ENCODE measurements around the gene MEIOC. TPM values are rescaled to one million over a fixed set of nuclear protein-coding genes. Genes with fewer than 3 reads are reported as not detected.
"Not testable (repeated sequence)": the region's sequence is repeated elsewhere in the genome, so short reads cannot be mapped to it uniquely, and the experiment has no call there.

The MEIOC gene
- total RNA-seq, 2 experiments from 2014 or later = not detected

DNA sequence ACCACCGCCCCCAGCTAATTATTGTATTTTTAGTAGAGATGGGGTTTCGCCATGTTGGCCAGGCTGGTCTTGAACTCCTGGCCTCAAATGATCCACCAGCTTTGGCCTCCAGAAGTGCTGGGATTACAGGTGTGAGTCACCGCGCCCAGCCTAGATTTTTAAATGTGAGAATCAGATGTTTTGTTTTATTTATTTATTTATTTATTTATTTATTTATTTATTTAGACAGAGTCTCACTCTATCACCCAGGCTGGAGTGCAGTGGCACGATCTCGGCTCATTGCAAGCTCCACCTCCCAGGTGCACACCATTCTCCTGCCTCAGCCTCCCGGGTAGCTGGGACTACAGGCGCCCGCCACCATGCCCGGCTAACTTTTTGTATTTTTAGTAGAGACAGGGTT is 44.0 kb downstream of the MEIOC start:
- DNase-seq; H3K4me3 Mint-ChIP-seq; H3K4me1 Mint-ChIP-seq; H3K36me3 Mint-ChIP-seq; H3K9me3 Mint-ChIP-seq; POLR2A ChIA-PET; ATAC-seq (ENCODE audit: low read depth); H3K27ac Mint-ChIP-seq: not testable (repeated sequence)
- peaks cover 11% of the 10 kb centered on the region for H3K27me3 Mint-ChIP-seq

- Mint-ChIP-seq H3K36me3 (peaks cover 5% of the 10 kb centered on the region), H3K27ac (no peak overlapping the region), H3K27me3 (peaks cover 9% of the 10 kb centered on the region), H3K4me3 (no peak overlapping the region), H3K9me3 (no peaks in the 10 kb centered on the region), H3K4me1 (peaks cover 5% of the 10 kb centered on the region)
- DNase-seq (no peak), ATAC-seq (ENCODE audit: low read depth) (no peak)
- POLR2A ChIA-PET = interaction anchor here (1.0 to 2.5 kb wide), 3 partner anchors 18 to 205 kb away, joined by 3 to 20 read pairs (median 3); partner anchors contain the start of genes CCDC43 and GPATCH8
Observed at GRCh38 chr17:44707755-44708400, 51.6 kb downstream of the MEIOC start.

- Mint-ChIP-seq H3K27me3 (peaks cover 6% of the 10 kb centered on the region), H3K4me1 (peaks cover 5% of the 10 kb centered on the region)
- POLR2A ChIA-PET = interaction anchor here (1.0 to 2.5 kb wide), 2 partner anchors 19 to 205 kb away, joined by 3 to 20 read pairs; partner anchors contain the start of genes CCDC43 and GPATCH8
Observed at GRCh38 chr17:44708401-44709263, 52.4 kb downstream of the MEIOC start, which contains the start of gene DBF4B. Gene DBF4B (plus strand): TSS chr17:44708665. CDS start chr17:44708821, 156 bp downstream.

DNA sequence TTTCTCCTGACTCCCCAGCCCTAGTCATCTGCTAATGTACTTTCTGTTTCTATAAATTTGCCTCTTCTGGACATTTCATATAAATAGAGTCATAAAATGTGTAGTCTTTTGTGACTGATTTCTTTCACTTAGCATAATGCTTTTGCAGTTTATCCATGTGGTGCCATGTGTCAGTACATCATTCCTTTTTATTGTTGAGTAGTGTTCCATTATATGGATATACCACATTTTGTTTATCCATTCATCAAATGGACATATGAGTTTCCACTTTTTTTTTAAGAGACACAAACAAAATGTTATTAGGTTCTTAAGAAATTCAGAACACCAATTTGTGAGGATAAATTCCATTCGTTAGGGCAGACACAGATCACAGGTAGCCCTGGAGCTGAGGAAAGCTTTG is 63.2 kb downstream of the MEIOC start:
- H3K36me3 Mint-ChIP-seq = peaks cover 18% of the 10 kb centered on the region
- ATAC-seq (ENCODE audit: low read depth) (no peak), DNase-seq (no peak)
- H3K9me3 Mint-ChIP-seq = no peaks in the 10 kb centered on the region
- POLR2A ChIA-PET = interaction anchor here (1.0 kb wide), 1 partner anchor 430 kb away, joined by 3 read pairs; no protein-coding TSS in a partner anchor
- peaks cover 2% of the 10 kb centered on the region for H3K4me1 Mint-ChIP-seq
- H3K4me3 Mint-ChIP-seq = no peak overlapping the region
- H3K27me3 Mint-ChIP-seq = no peaks in the 10 kb centered on the region
- no peak overlapping the region for H3K27ac Mint-ChIP-seq

More at GRCh38 chr17:44708401-44709263, 52.4 kb downstream of the MEIOC start, which contains the start of gene DBF4B:
- Mint-ChIP-seq H3K27ac (peak within 1 kb of the TSS; percentile 54), H3K4me3 (no peak within 1 kb of the TSS), H3K9me3 (no peaks in the 10 kb centered on the region), H3K36me3 (peaks cover 5% of the 10 kb centered on the region)
- DNase-seq (peak; percentile 76), ATAC-seq (ENCODE audit: low read depth) (peak; percentile 86)

DNA sequence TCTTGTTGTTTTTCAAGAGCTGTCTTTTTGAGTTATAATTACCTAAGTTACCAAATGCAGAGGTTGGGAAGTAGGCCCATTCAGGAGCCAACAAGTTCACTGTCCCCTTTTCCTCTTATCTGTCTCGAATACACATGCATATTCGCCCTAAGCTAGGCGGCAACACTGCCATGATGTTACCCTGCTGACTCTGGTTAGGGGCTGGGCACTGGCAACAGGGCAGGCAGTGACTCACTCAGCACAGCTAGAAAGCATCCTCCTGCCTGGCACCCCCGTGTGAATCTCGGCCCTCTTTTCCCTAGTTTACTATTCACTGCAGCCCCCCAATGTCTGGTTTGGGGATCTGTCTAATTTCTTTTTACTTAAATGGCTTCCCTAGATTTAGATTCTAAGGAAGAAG is 66.0 kb downstream of the MEIOC start:
- ATAC-seq (ENCODE audit: low read depth) (no peak), DNase-seq (no peak)
- peaks cover 18% of the 10 kb centered on the region for H3K36me3 Mint-ChIP-seq
- POLR2A ChIA-PET = no interaction called here
- no peaks in the 10 kb centered on the region for H3K27me3 Mint-ChIP-seq
- no peaks in the 10 kb centered on the region for H3K9me3 Mint-ChIP-seq
- H3K4me3 Mint-ChIP-seq = no peak overlapping the region
- H3K27ac Mint-ChIP-seq = no peak overlapping the region
- H3K4me1 Mint-ChIP-seq = no peaks in the 10 kb centered on the region

Other genes starting within 250 kb of the MEIOC start
- 10 to 100 TPM; 56.8 to 57.6 TPM for gene GPATCH8, start 153.1 kb upstream of the MEIOC start, total RNA-seq
- under 1 TPM; 0.36 to 0.45 TPM for gene FZD2, start 99.0 kb upstream of the MEIOC start, total RNA-seq
- 10 to 100 TPM; 21.7 to 23.9 TPM for gene CCDC43, start 33.3 kb downstream of the MEIOC start, total RNA-seq
- 10 to 100 TPM; 27.7 to 31.8 TPM for gene DBF4B, start 52.2 kb downstream of the MEIOC start, total RNA-seq
- gene ADAM11, start 102.5 kb downstream of the MEIOC start, total RNA-seq = under 1 TPM; 0.55 to 0.77 TPM
- 1 to 10 TPM; 1.0 to 1.4 TPM for gene GJC1, start 173.8 kb downstream of the MEIOC start, total RNA-seq
- gene HIGD1B, start 191.4 kb downstream of the MEIOC start, total RNA-seq = not detected
- 100 to 1,000 TPM; 109 to 112 TPM for gene EFTUD2, start 243.0 kb downstream of the MEIOC start, total RNA-seq

Data from activated naive CD8-positive, alpha-beta T cell treated with anti-CD3 and anti-CD28 coated beads, Interleukin-2, amount 10 ng/mL, durations not matched to agents 7 days and 5 days (primary cell).